Body of pancreas (tissue), 4 donors: ENCODE results near the gene NTSR1.

ENCODE experiments used
- CTCF ChIP-seq, 7 experiments: fragments of 450-650 bp in 4 of 7; fragments of 200-600 bp in 3 of 7; sonication (generic) in 3 of 7; IDR thresholded peaks; one replicate each; pipeline ENCODE4 v1.5.1; 2016 to 2019; ENCODE audit warnings: antibody characterized with exemption in 7 of 7
- POLR2A ChIP-seq, 3 donors: fragments of 450-650 bp; IDR thresholded peaks; one replicate each; pipeline ENCODE4 v1.6.1; 2016; ENCODE audit warnings: antibody characterized with exemption in 3 of 3, mild to moderate bottlenecking in 2 of 3

- TF ChIP-seq CTCF (IDR thresholded peaks at IDR 0.05) (no peak), POLR2A (IDR thresholded peaks at IDR 0.05) (no peak)
Measured at GRCh38 chr20:62796699-62797491, 88.3 kb downstream of the NTSR1 start.
